ENCODE data around the gene SRL.
"Not testable (repeated sequence)": the region's sequence is repeated elsewhere in the genome, so short reads cannot be mapped to it uniquely, and the experiment has no call there.

SRL gene

DNA sequence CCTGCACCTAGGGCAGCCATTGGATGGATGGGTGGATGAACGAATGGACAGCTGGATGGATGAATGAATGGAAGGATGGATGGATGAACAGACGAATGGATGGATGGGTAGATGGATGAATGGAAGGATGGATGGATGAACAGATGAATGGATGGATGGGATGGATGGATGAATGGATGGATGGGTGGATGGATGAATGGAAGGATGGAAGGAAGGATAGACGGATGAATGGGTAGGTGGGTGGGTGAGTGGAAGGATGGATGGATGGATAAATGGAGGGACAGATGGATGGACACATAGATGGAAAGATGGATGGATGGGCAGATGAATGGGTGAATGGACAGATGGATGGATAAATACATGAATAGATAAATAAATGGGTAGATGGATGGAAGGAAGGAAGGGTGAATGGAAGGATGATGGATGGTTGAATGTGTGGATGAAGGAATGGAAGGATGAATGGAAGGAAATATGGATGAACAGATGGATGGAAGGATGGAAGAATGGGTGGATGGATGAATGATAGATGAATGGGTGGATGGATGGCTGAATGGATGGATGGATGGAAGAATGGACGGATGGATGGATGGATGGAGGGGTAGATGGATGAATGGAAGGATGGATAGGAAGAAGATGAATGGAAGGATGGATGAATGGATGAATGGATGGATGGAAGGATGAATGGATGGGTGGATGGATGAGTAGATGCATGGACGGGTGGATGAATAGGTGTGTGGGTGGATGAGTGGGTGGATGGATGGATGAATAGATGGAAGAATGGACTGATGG, 15.4 kb downstream of the SRL start:
- Mint-ChIP-seq H3K27ac (no peak overlapping the region), H3K4me3 (no peak overlapping the region), H3K9me3 (no peaks in the 10 kb centered on the region), H3K4me1 (ENCODE audit: low read depth) (no peaks in the 10 kb centered on the region), H3K27me3 (peaks cover 2% of the 10 kb centered on the region), H3K36me3 (ENCODE audit: low read depth) (no peaks in the 10 kb centered on the region)
- intact Hi-C loops (cut with micrococcal nuclease) = no loop called here

DNA sequence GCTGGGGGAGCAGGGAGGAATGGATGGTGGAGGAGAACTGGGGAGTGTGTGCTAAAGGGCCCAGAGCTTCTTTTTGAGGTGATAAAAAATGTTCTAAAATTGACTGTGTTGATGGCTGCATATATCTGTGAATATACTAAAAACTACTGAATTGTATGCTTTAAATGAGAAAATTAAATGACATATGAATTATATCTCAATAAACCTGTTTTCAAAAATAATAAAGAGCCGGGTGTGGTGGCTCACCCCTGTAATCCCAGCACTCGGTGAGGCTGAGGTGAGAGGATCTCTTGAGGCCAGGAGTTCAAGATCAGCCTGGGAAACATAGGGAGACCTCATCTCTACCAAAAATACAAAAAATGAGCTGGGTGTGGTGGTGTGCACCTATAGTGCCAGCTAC, 16.8 kb downstream of the SRL start:
- Mint-ChIP-seq H3K4me3 (no peak overlapping the region), H3K27ac (no peak overlapping the region), H3K9me3 (no peaks in the 10 kb centered on the region), H3K27me3 (peaks cover 5% of the 10 kb centered on the region), H3K4me1 (ENCODE audit: low read depth) (no peaks in the 10 kb centered on the region), H3K36me3 (ENCODE audit: low read depth) (no peaks in the 10 kb centered on the region)
- intact Hi-C loops (cut with micrococcal nuclease) = no loop called here

DNA sequence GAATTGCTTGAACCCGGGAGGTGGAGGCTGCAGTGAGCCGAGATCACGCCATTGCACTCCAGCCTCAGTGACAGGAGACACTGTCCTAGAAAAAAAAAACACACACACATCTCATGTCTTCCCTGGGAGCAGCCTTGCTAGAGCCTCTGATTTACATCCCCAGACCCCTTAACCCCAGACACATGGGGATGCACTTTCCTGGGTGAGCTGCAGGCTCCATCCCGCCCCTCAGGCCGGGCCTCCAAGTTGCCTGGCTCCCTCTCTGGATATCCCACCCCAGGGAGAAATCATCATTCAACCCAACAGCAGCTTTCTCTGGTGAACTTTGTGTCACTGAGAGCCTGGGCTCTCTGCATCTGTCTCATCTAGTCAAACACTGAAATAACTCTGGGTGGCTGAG, 21.5 kb downstream of the SRL start:
- Mint-ChIP-seq H3K36me3 (ENCODE audit: low read depth) (no peaks in the 10 kb centered on the region), H3K9me3 (no peaks in the 10 kb centered on the region), H3K4me1 (ENCODE audit: low read depth) (no peaks in the 10 kb centered on the region)

DNA sequence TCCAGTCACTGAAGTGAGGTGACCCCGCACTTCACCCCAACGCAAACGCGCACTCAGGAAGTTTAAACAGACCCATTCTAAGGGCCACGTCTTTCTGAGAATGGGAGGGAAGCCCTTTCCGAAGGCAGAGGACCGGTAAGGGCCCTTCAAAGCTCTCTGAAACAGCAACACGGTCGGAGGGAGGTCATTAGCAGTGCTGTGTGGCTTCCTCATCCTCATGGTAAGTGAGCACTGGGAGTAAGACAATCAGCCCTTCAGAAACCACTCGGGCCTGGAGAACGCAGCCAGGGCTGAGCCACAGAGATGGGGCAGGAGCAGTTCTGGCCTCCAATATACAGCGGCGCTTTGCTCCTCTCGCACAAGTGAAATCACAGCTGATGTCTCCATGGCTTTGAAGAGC, 23.7 kb downstream of the SRL start:
- no peaks in the 10 kb centered on the region for H3K4me1 Mint-ChIP-seq (ENCODE audit: low read depth)
- peaks cover 18% of the 10 kb centered on the region for H3K27me3 Mint-ChIP-seq
- no peaks in the 10 kb centered on the region for H3K36me3 Mint-ChIP-seq (ENCODE audit: low read depth)
- H3K9me3 Mint-ChIP-seq = no peaks in the 10 kb centered on the region
- intact Hi-C loops (cut with micrococcal nuclease) = no loop called here
- H3K27ac Mint-ChIP-seq = no peak overlapping the region
- H3K4me3 Mint-ChIP-seq = no peak overlapping the region

More for the DNA sequence above, 21.5 kb downstream of the SRL start:
- intact Hi-C loops (cut with micrococcal nuclease) = no loop called here
- Mint-ChIP-seq H3K27me3 (peaks cover 12% of the 10 kb centered on the region), H3K27ac (no peak overlapping the region), H3K4me3 (no peak overlapping the region)

DNA sequence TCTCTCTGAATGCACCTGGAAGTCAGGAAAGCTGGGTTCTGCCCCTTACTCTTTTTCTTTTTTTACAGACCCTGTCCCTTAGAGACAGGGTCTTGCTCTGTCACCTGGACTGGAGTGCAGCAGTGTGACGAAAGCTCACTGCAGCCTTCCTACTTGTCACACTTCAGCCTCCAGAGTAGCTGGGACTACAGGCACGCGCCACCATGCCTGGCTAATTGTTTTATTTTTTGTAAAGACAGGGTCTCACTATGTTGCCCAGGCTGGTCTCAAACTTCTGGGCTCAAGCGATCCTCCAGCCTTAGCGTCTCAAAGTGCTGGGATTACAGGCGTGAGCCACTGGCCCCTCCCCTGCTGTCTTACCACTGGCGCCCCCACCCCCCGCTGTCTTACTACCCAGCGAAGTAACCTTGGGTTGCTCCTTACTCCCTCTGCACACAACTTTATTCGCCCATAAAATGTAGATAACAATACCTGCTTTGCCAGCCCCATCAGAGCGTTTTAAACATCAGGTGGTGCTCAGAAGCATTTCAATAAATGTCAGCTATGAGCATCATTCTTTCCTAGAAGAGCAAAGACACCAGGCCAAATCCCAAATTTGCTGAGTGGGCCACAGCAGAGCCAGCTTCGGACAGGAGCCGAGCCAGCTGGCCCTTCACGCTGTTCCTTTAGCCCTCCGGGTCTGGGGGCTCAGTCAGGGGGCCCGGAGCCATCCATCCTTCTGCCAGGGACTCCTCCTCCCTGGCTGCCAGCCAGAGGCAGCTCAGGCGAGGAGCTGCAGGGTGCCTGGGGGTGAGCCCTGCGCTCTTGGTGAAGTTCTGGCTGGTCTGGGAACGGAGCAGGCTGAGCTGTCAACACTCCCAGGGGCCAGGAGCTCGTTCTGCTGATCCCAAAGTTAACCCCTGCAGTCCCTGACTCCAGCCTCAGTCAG, 24.4 kb downstream of the SRL start:
- Mint-ChIP-seq H3K9me3 (no peaks in the 10 kb centered on the region), H3K36me3 (ENCODE audit: low read depth) (no peaks in the 10 kb centered on the region), H3K27ac (no peak overlapping the region), H3K4me3 (no peak overlapping the region), H3K4me1 (ENCODE audit: low read depth) (no peaks in the 10 kb centered on the region), H3K27me3 (peaks cover 18% of the 10 kb centered on the region)
- intact Hi-C loops (cut with micrococcal nuclease) = no loop called here

DNA sequence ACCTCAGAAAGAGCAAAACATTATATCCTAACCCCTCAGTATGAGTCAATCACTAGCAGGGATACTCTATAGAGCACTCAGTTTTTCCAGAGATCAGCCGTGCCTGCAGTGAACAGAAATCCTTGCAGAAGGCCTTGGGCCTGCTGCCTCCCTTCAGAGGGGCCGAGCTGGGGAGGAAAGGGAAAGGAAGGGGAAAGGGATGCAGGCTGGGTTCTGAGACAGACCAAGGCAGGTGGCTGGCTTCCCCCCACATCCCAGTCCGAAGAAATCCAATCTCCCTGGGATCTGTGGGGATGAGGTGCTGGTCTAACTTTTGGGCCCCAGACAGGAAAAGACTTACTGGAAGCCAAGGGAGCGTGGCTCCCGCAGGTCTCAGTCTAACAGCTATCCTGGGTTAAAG, 25.3 kb downstream of the SRL start:
- no peaks in the 10 kb centered on the region for H3K9me3 Mint-ChIP-seq
- peaks cover 18% of the 10 kb centered on the region for H3K27me3 Mint-ChIP-seq
- H3K27ac Mint-ChIP-seq = no peak overlapping the region
- no peaks in the 10 kb centered on the region for H3K36me3 Mint-ChIP-seq (ENCODE audit: low read depth)
- H3K4me3 Mint-ChIP-seq = no peak overlapping the region
- intact Hi-C loops (cut with micrococcal nuclease) = no loop called here
- no peaks in the 10 kb centered on the region for H3K4me1 Mint-ChIP-seq (ENCODE audit: low read depth)

DNA sequence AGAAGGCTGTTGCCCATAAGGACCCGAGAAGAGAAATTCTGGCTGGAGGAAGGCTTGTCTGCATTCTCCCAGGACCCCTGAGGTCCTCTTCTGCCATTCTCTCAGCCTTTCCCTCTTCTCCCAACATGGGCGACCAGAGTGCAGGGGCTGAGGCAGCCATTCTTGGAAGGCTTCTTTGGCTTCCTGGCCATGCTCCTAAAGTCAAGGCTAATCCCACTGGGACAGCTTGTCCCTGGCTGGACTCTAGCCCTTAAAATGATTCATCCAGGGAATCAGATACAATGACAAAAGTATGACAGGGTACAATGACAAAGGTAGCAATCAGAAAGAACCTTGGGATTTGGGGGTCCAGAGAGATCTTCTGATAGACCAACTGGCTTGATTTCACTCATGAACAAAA, 26.8 kb downstream of the SRL start:
- no peaks in the 10 kb centered on the region for H3K9me3 Mint-ChIP-seq
- H3K4me3 Mint-ChIP-seq = no peak overlapping the region
- H3K27ac Mint-ChIP-seq = no peak overlapping the region
- peaks cover 14% of the 10 kb centered on the region for H3K27me3 Mint-ChIP-seq
- no peaks in the 10 kb centered on the region for H3K4me1 Mint-ChIP-seq (ENCODE audit: low read depth)
- no peaks in the 10 kb centered on the region for H3K36me3 Mint-ChIP-seq (ENCODE audit: low read depth)
- intact Hi-C loops (cut with micrococcal nuclease) = no loop called here

DNA sequence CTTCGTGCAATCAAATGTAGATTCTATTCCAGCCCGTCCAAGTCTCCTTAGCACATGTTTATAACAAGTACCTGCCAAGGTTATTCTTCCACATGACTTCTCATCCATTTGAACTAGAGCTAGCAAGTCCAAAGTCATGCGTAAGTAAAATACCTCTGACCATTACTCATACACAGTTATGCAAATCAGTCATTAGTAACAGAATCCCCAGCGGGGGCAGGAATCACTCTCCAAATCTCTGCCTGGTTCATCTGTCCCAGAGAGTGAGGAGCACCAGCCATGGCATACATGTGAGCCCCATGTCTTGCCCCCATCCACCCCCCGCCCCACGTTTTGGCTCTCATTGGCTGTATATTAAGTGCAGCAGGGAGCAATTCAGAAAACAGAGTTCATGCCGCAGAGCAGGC, 27.7 kb downstream of the SRL start:
- intact Hi-C loops (cut with micrococcal nuclease) = no loop called here
- H3K4me3 Mint-ChIP-seq = no peak overlapping the region
- H3K27me3 Mint-ChIP-seq = peaks cover 22% of the 10 kb centered on the region
- no peaks in the 10 kb centered on the region for H3K36me3 Mint-ChIP-seq (ENCODE audit: low read depth)
- H3K27ac Mint-ChIP-seq = no peak overlapping the region
- H3K4me1 Mint-ChIP-seq (ENCODE audit: low read depth) = no peaks in the 10 kb centered on the region
- H3K9me3 Mint-ChIP-seq = no peaks in the 10 kb centered on the region

DNA sequence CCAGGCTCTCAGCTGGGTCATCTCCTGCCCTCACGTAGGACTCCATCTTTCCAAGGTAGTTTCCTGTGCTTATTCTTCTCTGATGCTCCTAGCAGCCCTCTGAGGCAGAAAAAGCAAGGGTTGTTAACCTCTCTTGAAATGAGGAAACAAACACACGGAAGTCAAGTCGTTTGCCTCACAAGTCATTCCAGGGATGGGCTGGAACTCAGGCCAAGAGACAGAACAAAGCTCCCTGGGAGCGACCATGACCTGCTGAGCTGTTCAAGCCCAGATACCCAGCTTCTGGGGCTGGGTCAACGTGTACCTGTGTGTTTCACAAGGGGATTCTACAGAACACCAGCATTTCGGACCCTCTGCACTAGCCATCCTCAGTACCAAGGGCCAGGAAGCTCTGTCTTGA, 28.1 kb downstream of the SRL start:
- H3K4me1 Mint-ChIP-seq (ENCODE audit: low read depth) = no peaks in the 10 kb centered on the region
- H3K27ac Mint-ChIP-seq = peak overlapping the region; percentile 68
- peak overlapping the region; percentile 18 for H3K4me3 Mint-ChIP-seq
- H3K27me3 Mint-ChIP-seq = peaks cover 25% of the 10 kb centered on the region
- intact Hi-C loops (cut with micrococcal nuclease) = no loop called here
- no peaks in the 10 kb centered on the region for H3K9me3 Mint-ChIP-seq
- no peaks in the 10 kb centered on the region for H3K36me3 Mint-ChIP-seq (ENCODE audit: low read depth)

DNA sequence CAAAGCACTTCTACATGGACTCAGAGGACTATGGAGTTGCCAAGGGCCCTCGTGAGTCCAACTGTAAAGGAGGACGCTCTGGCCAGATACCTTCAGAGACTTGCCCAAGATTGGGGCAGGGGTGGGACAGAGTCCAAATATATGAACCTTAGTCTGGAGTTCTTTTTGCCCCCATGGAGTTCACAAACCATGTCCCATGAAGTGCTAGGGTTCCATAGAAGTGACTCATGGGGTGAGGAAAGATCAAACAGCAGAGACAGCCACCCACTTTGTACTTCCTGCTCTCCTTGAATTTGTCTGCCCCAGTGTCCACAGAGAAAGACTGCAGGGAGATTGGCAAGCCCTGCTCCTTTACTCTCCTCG, 29.0 kb downstream of the SRL start:
- Mint-ChIP-seq H3K4me1 (ENCODE audit: low read depth) (no peaks in the 10 kb centered on the region), H3K9me3 (no peaks in the 10 kb centered on the region), H3K4me3 (no peak overlapping the region), H3K27me3 (peaks cover 29% of the 10 kb centered on the region), H3K27ac (peak overlapping the region; percentile 68), H3K36me3 (ENCODE audit: low read depth) (no peaks in the 10 kb centered on the region)
- intact Hi-C loops (cut with micrococcal nuclease) = no loop called here

DNA sequence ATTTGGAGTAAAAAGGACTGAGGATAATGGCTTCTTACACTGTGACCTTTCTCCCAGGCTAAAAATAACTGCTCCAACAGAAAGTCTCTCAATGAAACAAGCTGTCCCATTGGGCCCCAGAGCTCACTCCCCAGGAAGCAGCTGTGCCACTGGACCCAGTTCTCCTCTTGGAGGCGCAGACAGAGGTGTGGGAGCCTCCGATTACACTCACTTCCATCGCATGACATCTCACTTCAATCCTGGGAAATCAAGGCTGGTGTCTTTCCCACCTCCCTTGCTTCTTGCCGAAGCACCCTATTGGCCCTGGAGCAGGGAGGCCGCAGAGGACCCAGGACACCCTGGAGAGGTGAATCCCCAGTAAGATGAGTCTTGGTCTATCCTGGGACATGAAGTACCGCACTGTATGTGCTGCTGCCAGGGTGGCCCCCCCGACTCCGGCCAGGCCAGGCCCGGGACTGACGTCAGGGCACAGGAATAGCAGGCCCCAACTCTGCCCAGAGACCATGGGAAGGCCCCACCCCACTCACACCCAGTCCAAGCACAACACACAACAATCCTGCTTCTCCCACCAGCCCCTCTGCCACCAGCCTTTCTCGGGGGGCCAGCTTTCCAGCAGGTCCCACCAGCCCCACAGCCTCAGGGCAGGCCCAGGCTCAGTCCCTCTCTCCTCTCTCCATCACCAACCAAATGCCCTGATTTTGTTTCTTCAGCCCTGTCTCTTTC, 29.5 kb downstream of the SRL start:
- Mint-ChIP-seq H3K27me3 (peaks cover 34% of the 10 kb centered on the region), H3K4me3 (peak overlapping the region; percentile 61), H3K9me3 (no peaks in the 10 kb centered on the region), H3K36me3 (ENCODE audit: low read depth) (no peaks in the 10 kb centered on the region), H3K27ac (peak overlapping the region; percentile 68), H3K4me1 (ENCODE audit: low read depth) (peaks cover under 1% of the 10 kb centered on the region)
- intact Hi-C loops (cut with micrococcal nuclease) = no loop called here

DNA sequence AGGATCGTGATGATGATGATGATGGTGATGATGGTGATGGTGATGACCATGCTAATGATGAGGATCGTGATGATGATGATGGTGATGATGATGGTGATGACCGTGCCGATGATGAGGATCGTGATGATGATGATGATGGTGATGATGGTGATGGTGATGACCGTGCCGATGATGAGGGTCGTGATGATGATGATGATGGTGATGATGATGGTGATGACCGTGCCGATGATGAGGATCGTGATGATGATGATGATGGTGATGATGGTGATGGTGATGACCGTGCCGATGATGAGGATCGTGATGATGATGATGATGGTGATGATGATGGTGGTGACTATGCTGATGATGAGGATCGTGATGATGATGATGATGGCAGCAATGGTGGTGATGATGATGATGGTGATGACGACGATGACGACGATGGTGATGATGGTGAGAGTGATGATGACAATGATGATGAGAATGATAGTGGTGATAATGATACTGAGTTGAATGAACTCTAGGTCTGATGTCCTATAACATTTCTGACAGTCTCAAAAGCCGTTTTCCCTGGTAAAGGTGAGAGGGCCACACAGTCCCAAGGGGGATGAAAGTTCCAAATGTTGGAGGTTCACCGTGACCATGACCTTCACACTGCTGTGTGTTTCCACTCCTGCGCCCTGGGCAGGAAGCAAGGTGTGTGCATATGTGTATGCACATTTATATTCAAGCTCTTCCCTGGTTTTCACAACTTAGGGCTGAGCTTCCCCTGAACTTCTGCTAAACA, 30.3 kb downstream of the SRL start:
- H3K27me3 Mint-ChIP-seq = peaks cover 40% of the 10 kb centered on the region
- H3K27ac Mint-ChIP-seq; intact Hi-C loops (cut with micrococcal nuclease); H3K9me3 Mint-ChIP-seq; H3K4me1 Mint-ChIP-seq (ENCODE audit: low read depth); H3K36me3 Mint-ChIP-seq (ENCODE audit: low read depth); H3K4me3 Mint-ChIP-seq: not testable (repeated sequence)

DNA sequence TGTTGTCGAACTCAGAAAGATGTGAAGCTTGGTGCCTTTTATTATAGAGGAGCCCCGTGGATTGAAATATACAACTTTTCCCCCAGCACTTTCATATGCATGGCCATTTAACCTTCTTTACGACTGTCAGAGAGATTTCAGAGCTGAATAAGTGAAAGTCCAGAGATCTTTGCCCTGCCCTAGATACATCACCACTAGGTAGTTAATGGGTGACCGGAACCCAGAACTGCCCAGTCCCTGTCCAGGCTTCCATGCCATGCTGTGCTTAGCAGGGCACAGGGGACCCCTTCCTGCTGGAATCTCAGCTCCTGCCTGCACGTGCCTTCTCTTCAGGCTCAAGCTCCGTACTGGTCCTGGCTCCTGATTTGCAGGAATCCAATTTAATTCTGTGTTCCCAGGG, 32.2 kb downstream of the SRL start:
- Mint-ChIP-seq H3K4me3 (no peak overlapping the region), H3K4me1 (ENCODE audit: low read depth) (peaks cover 10% of the 10 kb centered on the region), H3K36me3 (ENCODE audit: low read depth) (no peaks in the 10 kb centered on the region), H3K9me3 (no peaks in the 10 kb centered on the region), H3K27ac (no peak overlapping the region), H3K27me3 (peaks cover 49% of the 10 kb centered on the region)
- intact Hi-C loops (cut with micrococcal nuclease) = no loop called here
